ENCODE measurements around the gene TOM1. TPM values are rescaled to one million over a fixed set of nuclear protein-coding genes. Genes with fewer than 3 reads are reported as not detected.

The TOM1 gene
- total RNA-seq, 1 experiment from 2014 or later = 22.3 TPM

- H3K9me3 Mint-ChIP-seq = peaks cover 0 to under 1% of the 10 kb centered on the region in 2 experiments; a peak in 2 of 5 replicates
- H4K5ac ChIP-seq (ENCODE audit: insufficient read length, low read depth, low read length) = no peak overlapping the region
These were observed 49.5 kb upstream of the TOM1 start for GRCh38 chr22:35250156-35250555.

More at GRCh38 chr22:35250156-35250555, 49.5 kb upstream of the TOM1 start:
- Histone ChIP-seq H2BK5ac (ENCODE audit: insufficient read length, low read length) (no peak overlapping the region), H3K23ac (ENCODE audit: insufficient read length, low read depth, low read length) (no peak overlapping the region), H4K8ac (replicated peaks; ENCODE audit: insufficient read length, low read depth, low read length) (no peak overlapping the region), H2BK120ac (ENCODE audit: low read depth, low read length, poor library complexity, severe bottlenecking) (no peak overlapping the region), H4K20me1 (ENCODE audit: control insufficient read depth, insufficient read depth, insufficient read length) (no peaks in the 10 kb centered on the region), H3K56ac (ENCODE audit: insufficient read length, low read depth, low read length) (no peak overlapping the region), H3T11ph (ENCODE audit: low read length) (no peak overlapping the region), H3K4me2 (ENCODE audit: insufficient read depth, insufficient read length, low read length) (no peak overlapping the region), H2BK15ac (ENCODE audit: low read depth, low read length) (no peak overlapping the region), H3K79me2 (ENCODE audit: insufficient read depth, low read length) (no peaks in the 10 kb centered on the region), H3K27ac (ENCODE audit: insufficient read length, low read depth, low read length) (no peak overlapping the region), H3K14ac (ENCODE audit: insufficient read depth, low read length) (no peak overlapping the region), H3K27me3 (ENCODE audit: insufficient read depth, low read length) (no peaks in the 10 kb centered on the region), H3K23me2 (ENCODE audit: insufficient read length, low read depth, low read length, poor library complexity, severe bottlenecking) (no peaks in the 10 kb centered on the region), H2AFZ (ENCODE audit: low read length) (no peak overlapping the region), H2AK5ac (ENCODE audit: insufficient read length, low read length) (no peak overlapping the region), H2BK20ac (ENCODE audit: low read depth, low read length, poor library complexity, severe bottlenecking) (no peak overlapping the region), H3K18ac (ENCODE audit: insufficient read length, low read depth, low read length) (no peak overlapping the region), H3K9ac (ENCODE audit: extremely low read depth, insufficient read length, low read length) (no peak overlapping the region), H3K4ac (ENCODE audit: low read depth, low read length) (no peak overlapping the region), H3K79me1 (ENCODE audit: insufficient read depth, low read depth, low read length, poor library complexity, severe bottlenecking) (no peaks in the 10 kb centered on the region), H2BK12ac (ENCODE audit: insufficient read length, low read depth, low read length) (no peak overlapping the region), H3K4me1 (ENCODE audit: insufficient read depth, low read length) (no peaks in the 10 kb centered on the region), H3K9me3 (ENCODE audit: control insufficient read depth, low read depth, low read length) (no peaks in the 10 kb centered on the region), H4K91ac (ENCODE audit: insufficient read length, low read depth, low read length) (no peak overlapping the region)
- H3K4me3 Mint-ChIP-seq = no peak overlapping the region
- no peak for DNase-seq
- WGBS (ENCODE audit: extremely low coverage, insufficient read length, low lambda C conversion rate) = no CpG with 5 or more reads among the region's 4 CpGs
- H3K4me1 Mint-ChIP-seq = no peaks in the 10 kb centered on the region; a peak in 1 of 4 replicates
- peaks cover 0 to 7% (median 0%) of the 10 kb centered on the region in 3 experiments; a peak in 1 of 7 replicates for H3K36me3 Mint-ChIP-seq (ENCODE audit: insufficient read depth in 1 of 3, low read depth in 3 of 3)
- 0 out of 2 replicates have a peak, but pooled peaks cover under 1% of the 10 kb centered on the region for H3K27me3 Mint-ChIP-seq (ENCODE audit: low read depth)
- no peak overlapping the region for H3K27ac Mint-ChIP-seq
- TF ChIP-seq, protein P1, sequence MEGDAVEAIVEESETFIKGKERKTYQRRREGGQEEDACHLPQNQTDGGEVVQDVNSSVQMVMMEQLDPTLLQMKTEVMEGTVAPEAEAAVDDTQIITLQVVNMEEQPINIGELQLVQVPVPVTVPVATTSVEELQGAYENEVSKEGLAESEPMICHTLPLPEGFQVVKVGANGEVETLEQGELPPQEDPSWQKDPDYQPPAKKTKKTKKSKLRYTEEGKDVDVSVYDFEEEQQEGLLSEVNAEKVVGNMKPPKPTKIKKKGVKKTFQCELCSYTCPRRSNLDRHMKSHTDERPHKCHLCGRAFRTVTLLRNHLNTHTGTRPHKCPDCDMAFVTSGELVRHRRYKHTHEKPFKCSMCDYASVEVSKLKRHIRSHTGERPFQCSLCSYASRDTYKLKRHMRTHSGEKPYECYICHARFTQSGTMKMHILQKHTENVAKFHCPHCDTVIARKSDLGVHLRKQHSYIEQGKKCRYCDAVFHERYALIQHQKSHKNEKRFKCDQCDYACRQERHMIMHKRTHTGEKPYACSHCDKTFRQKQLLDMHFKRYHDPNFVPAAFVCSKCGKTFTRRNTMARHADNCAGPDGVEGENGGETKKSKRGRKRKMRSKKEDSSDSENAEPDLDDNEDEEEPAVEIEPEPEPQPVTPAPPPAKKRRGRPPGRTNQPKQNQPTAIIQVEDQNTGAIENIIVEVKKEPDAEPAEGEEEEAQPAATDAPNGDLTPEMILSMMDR (conservative IDR thresholded peaks at IDR 0.05) = no peak
